T-helper 2 cell treated with Interferon-gamma antibody and Interleukin-4, amounts not matched to agents 5 μg/mL and 100 μg/mL, for 36 hours (primary cell): ENCODE measurements around the gene GPSM1.

Experiments used
- DNase-seq: peaks from one replicate; pipeline ENCODE4 v3.0.0; 2021; ENCODE audit warnings: low spot score
- H3K27ac Mint-ChIP-seq: one replicate; pipeline ENCODE4 v1.8.0; 2021; ENCODE audit warnings: mild to moderate bottlenecking, mixed read lengths
- H3K27me3 Mint-ChIP-seq: one replicate; pipeline ENCODE4 v1.8.0; 2021; ENCODE audit warnings: low read depth, mixed read lengths
- H3K36me3 Mint-ChIP-seq: one replicate; pipeline ENCODE4 v1.8.0; 2021; ENCODE audit warnings: low read depth, mixed read lengths
- H3K4me1 Mint-ChIP-seq: one replicate; pipeline ENCODE4 v1.8.0; 2021; ENCODE audit warnings: low read depth, mixed read lengths
- H3K4me3 Mint-ChIP-seq: one replicate; pipeline ENCODE4 v1.8.0; 2022; ENCODE audit warnings: mild to moderate bottlenecking, moderate library complexity, mixed read lengths
- H3K9me3 Mint-ChIP-seq: one replicate; pipeline ENCODE4 v1.8.0; 2021; ENCODE audit warnings: mixed read lengths

Gene GPSM1

GRCh38 chr9:136372006-136372405 lies 44.7 kb downstream of the GPSM1 start:
- no peaks in the 10 kb centered on the region for H3K9me3 Mint-ChIP-seq
- no peak for DNase-seq
- no peaks in the 10 kb centered on the region for H3K27me3 Mint-ChIP-seq
- H3K4me3 Mint-ChIP-seq, result no peak overlapping the region
- no peaks in the 10 kb centered on the region for H3K4me1 Mint-ChIP-seq
- no peaks in the 10 kb centered on the region for H3K36me3 Mint-ChIP-seq
- no peak overlapping the region for H3K27ac Mint-ChIP-seq

DNA sequence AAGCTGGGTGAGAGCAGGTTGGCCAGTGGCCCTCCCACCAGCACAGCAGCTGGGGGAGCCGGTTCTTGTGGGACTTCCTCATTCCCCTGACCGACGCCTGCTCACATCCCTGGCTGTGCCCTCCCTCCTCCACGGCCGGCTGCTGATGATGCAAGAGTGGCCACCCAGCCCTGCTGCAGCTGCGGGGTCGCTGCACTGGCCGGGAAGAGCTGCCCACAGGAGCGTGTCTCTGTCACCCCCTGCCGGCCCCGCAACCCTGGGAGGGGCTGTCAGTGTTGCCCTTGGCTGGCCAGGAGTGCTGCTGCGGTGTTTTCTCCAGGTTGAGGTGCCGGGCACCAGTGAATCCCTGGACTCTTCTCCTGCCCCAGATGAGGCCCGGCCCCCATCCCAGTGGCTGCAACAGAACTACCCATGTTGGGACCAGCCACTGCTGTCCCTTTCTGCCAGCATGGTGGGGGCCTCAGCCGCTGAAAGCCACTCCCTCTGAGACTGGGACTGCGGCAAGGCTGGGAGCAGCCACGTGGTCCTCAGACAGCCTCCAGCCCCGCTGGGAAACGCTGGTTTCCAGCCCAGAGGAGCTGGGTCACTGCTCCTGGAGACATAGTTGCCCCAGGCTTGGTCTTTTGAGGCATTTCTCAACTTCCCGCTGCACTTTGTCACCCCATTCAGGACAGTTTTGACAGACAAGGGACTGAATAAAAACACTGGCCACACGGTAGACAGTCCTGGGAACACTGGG lies 45.4 kb downstream of the GPSM1 start:
- DNase-seq, result no peak
- no peak overlapping the region for H3K27ac Mint-ChIP-seq
- H3K4me3 Mint-ChIP-seq, result peak overlapping the region; percentile 60

GRCh38 chr9:136373300-136374182 lies 46.2 kb downstream of the GPSM1 start, which contains the start of gene CARD9:
Gene CARD9, minus strand, starts transcription at chr9:136373669. Its CDS starts 1,591 bp downstream, at chr9:136372078.
- H3K36me3 Mint-ChIP-seq, result no peaks in the 10 kb centered on the region
- no peaks in the 10 kb centered on the region for H3K27me3 Mint-ChIP-seq
- DNase-seq, result peak; percentile 22
- H3K27ac Mint-ChIP-seq, result no peak within 1 kb of the TSS
- H3K9me3 Mint-ChIP-seq, result no peaks in the 10 kb centered on the region
- peak within 1 kb of the TSS; percentile 60 for H3K4me3 Mint-ChIP-seq
- H3K4me1 Mint-ChIP-seq, result no peaks in the 10 kb centered on the region

More for the DNA sequence above, 45.4 kb downstream of the GPSM1 start:
- no peaks in the 10 kb centered on the region for H3K4me1 Mint-ChIP-seq
- no peaks in the 10 kb centered on the region for H3K27me3 Mint-ChIP-seq
- H3K9me3 Mint-ChIP-seq, result no peaks in the 10 kb centered on the region
- H3K36me3 Mint-ChIP-seq, result no peaks in the 10 kb centered on the region

DNA sequence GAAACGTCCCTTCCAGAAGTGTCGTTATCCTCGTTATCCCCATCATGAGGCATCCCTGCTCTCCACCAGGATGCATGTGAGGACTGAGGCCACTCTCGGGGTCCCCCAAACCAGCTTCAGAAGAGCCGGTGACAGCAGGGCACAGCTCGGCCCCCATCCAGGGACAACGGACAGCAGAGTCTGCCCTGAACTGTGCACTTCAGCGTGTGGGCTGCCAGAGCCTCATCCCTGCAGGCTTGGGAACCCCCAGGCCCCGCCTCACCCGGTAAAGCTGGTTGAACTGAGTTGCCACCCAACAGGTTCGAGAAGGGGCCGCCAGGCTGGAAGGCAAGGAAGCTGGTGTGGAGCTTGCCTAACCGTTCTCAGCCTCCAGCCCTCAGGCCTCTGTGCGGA lies 46.8 kb downstream of the GPSM1 start:
- no peak overlapping the region for H3K4me3 Mint-ChIP-seq
- no peak for DNase-seq
- no peaks in the 10 kb centered on the region for H3K4me1 Mint-ChIP-seq
- H3K27ac Mint-ChIP-seq, result no peak overlapping the region
- no peaks in the 10 kb centered on the region for H3K36me3 Mint-ChIP-seq
- H3K9me3 Mint-ChIP-seq, result no peaks in the 10 kb centered on the region
- H3K27me3 Mint-ChIP-seq, result no peaks in the 10 kb centered on the region

GRCh38 chr9:136375096-136375495 lies 47.8 kb downstream of the GPSM1 start:
- no peak overlapping the region for H3K27ac Mint-ChIP-seq
- H3K4me3 Mint-ChIP-seq, result no peak overlapping the region
- no peak for DNase-seq
- H3K27me3 Mint-ChIP-seq, result no peaks in the 10 kb centered on the region
- H3K36me3 Mint-ChIP-seq, result no peaks in the 10 kb centered on the region
- H3K9me3 Mint-ChIP-seq, result no peaks in the 10 kb centered on the region
- no peaks in the 10 kb centered on the region for H3K4me1 Mint-ChIP-seq

DNA sequence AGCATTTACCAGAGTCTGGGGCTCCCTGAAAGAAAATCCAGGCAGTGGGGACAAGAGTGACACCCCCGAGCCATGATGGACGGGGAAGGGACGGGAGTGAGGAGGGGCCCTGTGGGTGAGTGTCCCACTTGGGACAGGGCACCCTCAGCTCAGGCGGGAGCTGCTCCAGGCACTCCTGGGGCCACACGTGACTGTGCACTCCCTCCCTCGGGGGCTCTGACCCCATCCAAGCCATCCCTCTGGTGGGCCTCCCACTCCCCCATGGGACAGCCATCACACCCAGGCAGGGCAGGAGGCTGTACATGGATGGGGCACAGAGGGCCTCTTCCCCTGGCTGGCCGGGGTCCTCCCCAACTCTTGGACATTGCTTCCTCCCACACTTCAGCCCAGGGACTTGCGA lies 49.1 kb downstream of the GPSM1 start:
- Mint-ChIP-seq H3K9me3 (no peaks in the 10 kb centered on the region), H3K4me1 (no peaks in the 10 kb centered on the region), H3K36me3 (peaks cover 3% of the 10 kb centered on the region), H3K27me3 (no peaks in the 10 kb centered on the region), H3K4me3 (no peak overlapping the region), H3K27ac (no peak overlapping the region)
- DNase-seq, result no peak

GRCh38 chr9:136377341-136378169 lies 50.2 kb downstream of the GPSM1 start:
- Mint-ChIP-seq H3K36me3 (peaks cover 3% of the 10 kb centered on the region), H3K4me1 (no peaks in the 10 kb centered on the region), H3K4me3 (no peak overlapping the region)

DNA sequence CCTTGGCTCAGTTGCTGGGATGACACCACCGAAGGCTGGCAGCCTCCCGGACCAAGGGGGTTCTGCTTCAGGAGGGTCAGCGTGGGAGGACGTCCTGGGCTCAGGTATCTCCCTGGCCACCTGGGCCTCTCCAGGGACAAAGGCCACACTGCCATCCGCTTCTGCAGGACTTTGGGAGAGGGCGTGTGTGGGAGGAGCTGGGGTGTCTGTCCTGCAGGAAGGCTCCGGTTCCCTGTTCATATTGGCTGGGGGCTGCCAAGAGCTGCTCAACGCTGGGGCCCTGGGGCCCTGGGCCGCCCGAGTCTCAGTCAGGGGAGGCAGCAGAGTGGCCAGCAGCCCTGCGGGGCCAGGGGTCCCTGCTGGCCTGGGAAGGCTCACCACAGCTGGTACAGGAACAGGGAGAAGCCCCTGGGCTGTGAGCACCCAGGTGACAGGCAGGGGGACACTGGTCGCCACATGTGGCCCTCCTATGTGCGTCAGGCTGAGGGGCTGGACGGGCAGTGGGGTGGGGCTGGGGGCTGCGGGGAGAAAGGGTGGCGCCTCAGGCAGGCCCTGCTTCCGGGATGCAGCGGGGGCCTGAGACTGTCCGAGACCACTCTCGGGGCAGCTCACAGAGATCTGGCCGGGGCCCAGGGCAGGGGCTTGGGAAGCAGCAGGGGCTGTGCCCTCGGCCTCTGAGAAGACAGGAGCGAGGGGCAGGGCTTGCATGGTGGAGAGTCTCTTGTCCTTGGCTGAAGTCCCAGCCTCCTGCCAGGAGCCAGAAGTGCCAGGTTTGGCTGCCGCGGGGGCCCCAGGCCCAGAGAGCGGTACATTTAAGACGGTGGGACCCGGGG lies 51.0 kb downstream of the GPSM1 start:
- H3K4me3 Mint-ChIP-seq, result no peak overlapping the region
- H3K36me3 Mint-ChIP-seq, result peaks cover 3% of the 10 kb centered on the region
- H3K4me1 Mint-ChIP-seq, result no peaks in the 10 kb centered on the region
- H3K9me3 Mint-ChIP-seq, result no peaks in the 10 kb centered on the region
- H3K27me3 Mint-ChIP-seq, result no peaks in the 10 kb centered on the region
- DNase-seq, result no peak
- no peak overlapping the region for H3K27ac Mint-ChIP-seq

More at GRCh38 chr9:136377341-136378169, 50.2 kb downstream of the GPSM1 start:
- H3K27me3 Mint-ChIP-seq, result no peaks in the 10 kb centered on the region
- no peak for DNase-seq
- H3K9me3 Mint-ChIP-seq, result no peaks in the 10 kb centered on the region
- H3K27ac Mint-ChIP-seq, result no peak overlapping the region

DNA sequence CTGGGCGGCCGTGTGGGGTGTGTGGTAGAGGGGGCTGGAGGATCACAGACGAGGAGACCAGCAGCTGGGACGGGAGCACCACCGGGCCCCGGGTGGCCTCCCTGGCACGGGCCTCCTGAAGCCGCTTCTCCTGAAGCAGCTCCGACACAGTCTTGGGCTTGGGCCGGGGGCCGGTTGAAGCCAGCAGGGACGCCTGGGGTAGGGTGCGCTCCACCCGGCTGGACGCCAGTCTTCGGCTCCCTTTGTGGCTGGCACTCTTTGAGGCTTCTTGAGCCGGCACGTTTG lies 51.6 kb downstream of the GPSM1 start:
- no peak overlapping the region for H3K4me3 Mint-ChIP-seq
- H3K27me3 Mint-ChIP-seq, result no peaks in the 10 kb centered on the region
- H3K9me3 Mint-ChIP-seq, result no peaks in the 10 kb centered on the region
- H3K36me3 Mint-ChIP-seq, result peaks cover 5% of the 10 kb centered on the region
- no peak for DNase-seq
- H3K4me1 Mint-ChIP-seq, result no peaks in the 10 kb centered on the region
- no peak overlapping the region for H3K27ac Mint-ChIP-seq

- peaks cover 10% of the 10 kb centered on the region for H3K36me3 Mint-ChIP-seq
- H3K4me1 Mint-ChIP-seq, result no peaks in the 10 kb centered on the region
- no peak overlapping the region for H3K27ac Mint-ChIP-seq
- H3K9me3 Mint-ChIP-seq, result no peaks in the 10 kb centered on the region
- no peak overlapping the region for H3K4me3 Mint-ChIP-seq
- DNase-seq, result no peak
- no peaks in the 10 kb centered on the region for H3K27me3 Mint-ChIP-seq
These were observed 52.1 kb downstream of the GPSM1 start for GRCh38 chr9:136379401-136379800.

GRCh38 chr9:136379891-136380290 lies 52.6 kb downstream of the GPSM1 start:
- H3K4me1 Mint-ChIP-seq, result peaks cover 5% of the 10 kb centered on the region
- H3K27me3 Mint-ChIP-seq, result no peaks in the 10 kb centered on the region
- no peaks in the 10 kb centered on the region for H3K9me3 Mint-ChIP-seq
- H3K27ac Mint-ChIP-seq, result no peak overlapping the region
- DNase-seq, result no peak
- no peak overlapping the region for H3K4me3 Mint-ChIP-seq
- peaks cover 14% of the 10 kb centered on the region for H3K36me3 Mint-ChIP-seq

GRCh38 chr9:136380381-136380780 lies 53.0 kb downstream of the GPSM1 start:
- Mint-ChIP-seq H3K27me3 (no peaks in the 10 kb centered on the region), H3K36me3 (peaks cover 19% of the 10 kb centered on the region), H3K9me3 (no peaks in the 10 kb centered on the region), H3K4me3 (no peak overlapping the region), H3K4me1 (peaks cover 8% of the 10 kb centered on the region), H3K27ac (no peak overlapping the region)
- no peak for DNase-seq

GRCh38 chr9:136381311-136381710 lies 54.0 kb downstream of the GPSM1 start:
- H3K9me3 Mint-ChIP-seq, result no peaks in the 10 kb centered on the region
- H3K4me3 Mint-ChIP-seq, result no peak overlapping the region
- DNase-seq, result no peak
- peaks cover 29% of the 10 kb centered on the region for H3K36me3 Mint-ChIP-seq
- H3K4me1 Mint-ChIP-seq, result peaks cover 16% of the 10 kb centered on the region
- H3K27me3 Mint-ChIP-seq, result no peaks in the 10 kb centered on the region
- no peak overlapping the region for H3K27ac Mint-ChIP-seq
